HG03139 (cell line): ENCODE data around the gene BTBD2.

Experiments
- ATAC-seq: cut with Tn5 transposase; IDR thresholded peaks from one replicate; pipeline ENCODE4 v1.9.1; 2021; ENCODE audit not compliant: unreplicated experiment

The BTBD2 gene

GRCh38 chr19:2015608-2015950 lies at the start of gene BTBD2:
Gene BTBD2, minus strand, starts transcription at chr19:2015714. Its CDS starts 11 bp downstream, at chr19:2015703.
- no peak for ATAC-seq

DNA sequence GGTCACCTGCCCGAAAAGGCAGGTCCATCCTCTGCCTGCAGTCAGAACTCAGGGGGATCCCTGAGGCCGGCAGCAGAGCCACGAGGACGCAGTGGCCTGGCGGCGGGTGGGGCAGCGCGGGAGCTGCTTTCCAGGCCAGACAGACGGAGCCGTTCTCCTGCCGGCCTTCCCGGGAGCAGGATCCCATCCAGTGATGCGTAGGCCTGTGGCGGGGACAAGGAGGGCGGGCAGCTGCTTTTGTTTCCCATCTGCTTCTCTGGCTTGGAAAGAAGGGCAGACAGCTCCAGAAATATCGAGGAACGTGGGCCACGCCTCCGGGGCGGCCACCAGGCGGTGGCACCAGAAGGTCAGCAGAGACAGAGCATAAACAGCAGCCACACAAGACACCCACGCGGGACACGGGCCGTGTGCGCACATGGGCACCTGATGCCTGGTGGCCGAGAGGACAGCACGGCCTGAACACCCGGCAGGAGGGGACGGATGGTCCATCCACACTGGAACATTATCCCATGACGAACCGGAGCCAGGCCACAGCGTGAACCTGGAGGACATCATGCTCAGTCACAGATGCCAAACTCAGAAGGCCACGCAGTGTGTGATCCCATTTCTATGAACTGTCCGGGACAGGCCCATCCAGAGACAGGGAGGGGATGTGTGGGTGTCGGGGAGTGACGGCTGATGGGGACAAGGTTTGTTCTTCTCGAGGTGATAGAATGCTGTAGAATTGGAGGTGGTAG lies 49.4 kb upstream of the BTBD2 start:
- ATAC-seq, result no peak

GRCh38 chr19:2064395-2064787 lies 48.9 kb upstream of the BTBD2 start:
- ATAC-seq, result no peak

GRCh38 chr19:2063824-2064223 lies 48.3 kb upstream of the BTBD2 start:
- ATAC-seq, result no peak

GRCh38 chr19:2062770-2063169 lies 47.3 kb upstream of the BTBD2 start:
- no peak for ATAC-seq

DNA sequence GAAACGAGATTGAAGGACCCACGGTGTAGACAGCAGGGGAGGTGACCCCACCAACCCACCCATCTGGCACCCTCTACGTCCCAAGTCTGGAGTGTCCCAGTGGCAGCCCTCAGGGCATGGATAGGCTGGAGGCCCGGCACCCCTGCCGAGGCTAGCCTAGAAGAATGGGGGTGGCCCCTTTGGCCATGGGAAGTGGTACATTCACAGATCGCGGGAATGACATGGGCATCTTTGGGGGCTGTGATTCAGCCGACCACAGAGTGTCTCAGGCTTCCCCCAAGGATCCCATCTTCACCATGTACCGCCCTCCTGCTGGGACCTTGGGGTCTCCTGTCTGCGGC lies 46.8 kb upstream of the BTBD2 start:
- no peak for ATAC-seq

- peak; percentile 80 for ATAC-seq
Measured at GRCh38 chr19:2061495-2062388, 46.2 kb upstream of the BTBD2 start.

DNA sequence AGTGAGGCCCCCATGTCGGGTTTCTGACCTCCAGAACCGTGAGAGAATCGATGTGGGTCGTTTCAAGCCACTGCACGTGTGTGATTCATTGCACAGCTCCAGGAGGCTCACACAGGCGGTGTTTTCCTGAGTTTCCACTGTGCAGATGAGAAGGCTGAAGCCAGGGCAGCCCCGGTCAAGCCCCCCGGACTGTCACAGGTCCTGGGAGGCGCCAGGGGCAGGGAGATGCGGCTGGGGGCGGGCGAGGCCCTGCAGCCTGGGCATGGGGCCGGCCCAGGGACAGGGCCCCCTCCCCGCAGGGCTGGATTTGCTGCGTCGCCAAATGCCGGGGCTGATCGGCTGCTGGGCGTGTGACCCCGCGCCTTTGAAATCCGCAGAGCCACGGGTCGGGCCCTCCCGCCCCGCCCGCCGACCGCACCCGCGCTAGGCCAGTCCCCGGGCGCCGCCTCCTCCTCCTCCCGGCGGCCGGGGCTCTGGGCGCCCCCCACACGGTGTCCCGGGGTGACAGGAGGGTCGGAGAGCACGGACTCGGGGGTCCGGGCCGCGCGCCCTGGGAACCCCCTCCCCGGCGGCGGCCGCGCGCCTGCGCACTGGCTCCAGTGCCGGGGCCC lies 45.5 kb upstream of the BTBD2 start:
- ATAC-seq, result peak; percentile 23

- ATAC-seq, result no peak
Measured at GRCh38 chr19:2059422-2060201, 44.1 kb upstream of the BTBD2 start.

DNA sequence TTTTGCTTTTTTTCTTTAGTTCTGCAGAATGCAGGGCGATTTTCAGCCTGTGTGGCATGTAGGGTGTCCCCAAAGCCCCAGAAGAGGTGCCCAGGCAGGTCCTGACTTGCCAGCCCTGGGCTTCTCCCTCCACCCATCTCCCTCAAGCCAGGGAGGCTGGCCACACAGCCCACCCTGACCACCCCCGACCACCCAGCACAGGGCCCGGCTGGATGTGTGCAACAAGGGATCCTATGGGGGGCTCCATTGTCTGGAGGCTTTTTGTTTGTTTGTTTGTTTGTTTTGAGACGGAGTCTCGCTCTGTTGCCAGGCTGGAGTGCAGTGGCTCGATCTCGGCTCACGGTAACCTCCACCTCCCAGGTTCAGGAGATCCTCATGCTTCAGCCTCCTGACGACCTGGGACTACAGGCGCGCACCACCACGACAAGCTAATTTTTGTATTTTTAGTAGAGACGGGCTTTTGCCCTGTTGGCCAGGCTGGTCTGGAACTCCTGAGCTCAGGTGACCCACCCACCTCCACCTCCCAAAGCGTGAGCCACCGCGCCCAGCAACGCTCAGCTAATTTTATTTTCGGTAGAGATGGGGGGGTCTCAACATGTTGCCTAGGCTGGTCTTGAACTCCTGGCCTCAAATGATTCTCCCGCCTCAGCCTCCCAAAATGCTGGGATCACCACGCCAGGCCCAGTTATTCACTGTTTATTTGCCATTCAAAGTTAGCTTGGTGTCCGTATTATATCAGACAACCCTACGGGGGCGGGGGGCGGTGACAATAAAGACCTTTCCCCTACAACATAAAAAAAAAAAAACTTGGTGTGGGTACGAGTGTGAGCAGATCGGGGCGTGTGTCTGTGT lies 43.3 kb upstream of the BTBD2 start:
- no peak for ATAC-seq

GRCh38 chr19:2057484-2058469 lies 42.3 kb upstream of the BTBD2 start:
- no peak for ATAC-seq

DNA sequence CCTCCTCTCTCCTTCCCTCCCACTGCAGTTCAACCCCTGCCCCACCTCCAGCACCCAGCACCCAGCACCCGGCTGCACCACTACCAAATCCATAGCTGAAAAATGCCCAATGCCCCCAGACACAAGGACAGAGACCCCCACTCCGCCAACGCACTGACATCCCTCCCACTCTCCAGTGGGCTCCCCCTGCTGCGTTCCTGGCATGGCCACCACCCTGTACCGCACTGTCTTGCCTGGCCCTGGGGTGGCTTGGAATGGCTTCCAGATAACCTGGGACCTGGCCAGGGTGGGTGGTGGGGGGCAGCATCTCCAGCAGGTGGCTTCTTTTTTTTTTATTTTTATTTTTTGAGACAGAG lies 41.3 kb upstream of the BTBD2 start:
- no peak for ATAC-seq

GRCh38 chr19:2055931-2056836 lies 40.7 kb upstream of the BTBD2 start:
- ATAC-seq, result no peak

DNA sequence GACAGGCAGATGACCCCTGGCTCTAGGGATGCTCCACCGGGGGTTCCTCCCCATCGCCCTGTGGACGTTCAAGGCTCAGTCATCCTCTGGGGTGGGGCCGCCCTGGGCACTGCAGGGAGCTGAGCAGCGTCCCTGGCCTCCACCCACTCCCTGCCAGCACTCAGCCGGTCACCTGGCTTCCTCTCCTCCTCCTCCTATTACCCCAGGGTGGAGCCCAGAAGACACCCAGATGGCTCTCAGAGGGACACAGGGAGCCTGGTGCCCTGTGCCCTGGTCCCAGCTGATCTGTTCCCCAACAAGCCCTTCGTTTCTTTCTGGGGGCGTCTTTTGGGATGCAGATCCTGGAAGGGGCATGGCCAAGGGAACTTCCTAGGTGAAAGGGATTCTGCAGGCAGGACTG lies 39.2 kb upstream of the BTBD2 start:
- no peak for ATAC-seq

GRCh38 chr19:2053601-2054389 lies 38.3 kb upstream of the BTBD2 start:
- ATAC-seq, result no peak

DNA sequence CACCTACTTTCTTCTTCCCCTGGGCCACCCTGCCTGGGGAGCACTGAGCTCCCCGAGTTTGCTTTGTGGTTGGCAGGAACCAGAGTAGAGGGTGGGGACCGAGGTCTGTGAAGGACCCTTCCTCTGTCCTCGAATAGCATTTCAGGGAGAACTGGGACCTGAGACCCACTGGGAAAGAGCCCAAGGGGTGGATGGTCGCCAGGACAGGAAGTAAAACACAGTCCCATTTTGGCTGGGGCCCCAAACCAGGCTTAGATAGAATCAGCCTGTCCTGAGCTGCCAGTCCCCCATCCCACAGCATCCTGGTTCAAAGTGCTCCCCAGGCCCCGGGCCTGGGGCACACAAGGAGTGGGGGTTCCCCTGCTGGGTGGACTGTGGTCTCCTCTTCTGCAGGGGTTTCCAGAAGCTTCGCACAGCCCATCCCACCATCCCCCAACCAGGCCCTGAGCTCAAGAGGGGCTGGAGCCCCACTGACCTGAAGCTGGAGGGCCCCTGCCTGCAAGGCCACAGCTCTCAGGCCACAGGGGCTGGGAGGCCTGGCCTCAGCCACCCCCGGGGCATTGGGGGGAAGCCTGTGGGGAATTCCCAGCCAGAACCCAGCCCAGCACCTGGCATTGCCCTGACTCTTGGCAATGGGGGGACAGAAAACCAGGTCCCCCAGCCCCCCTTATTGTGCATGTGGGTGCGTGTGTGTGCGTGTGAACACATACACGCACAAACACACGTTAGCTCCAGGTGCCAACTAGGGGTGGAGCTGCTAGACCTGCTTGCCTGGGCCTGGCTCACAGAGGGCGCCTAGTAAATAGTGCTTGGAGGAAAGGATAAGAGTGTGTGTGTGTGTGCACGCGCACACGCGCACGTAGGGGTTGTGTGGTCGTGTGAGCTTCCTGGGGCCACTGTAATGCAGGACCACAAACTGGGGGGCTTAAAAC lies 36.5 kb upstream of the BTBD2 start:
- no peak for ATAC-seq
